ENCODE data around the gene ARHGAP19. TPM values are rescaled to one million over a fixed set of nuclear protein-coding genes. Genes with fewer than 3 reads are reported as not detected.

ARHGAP19 gene
- total RNA-seq, 1 experiment from 2014 or later = 5.2 TPM

GRCh38 chr10:97229322-97230015, 63.0 kb downstream of the ARHGAP19 start:
- DNase-seq (ENCODE audit: low spot score) = no peak

DNA sequence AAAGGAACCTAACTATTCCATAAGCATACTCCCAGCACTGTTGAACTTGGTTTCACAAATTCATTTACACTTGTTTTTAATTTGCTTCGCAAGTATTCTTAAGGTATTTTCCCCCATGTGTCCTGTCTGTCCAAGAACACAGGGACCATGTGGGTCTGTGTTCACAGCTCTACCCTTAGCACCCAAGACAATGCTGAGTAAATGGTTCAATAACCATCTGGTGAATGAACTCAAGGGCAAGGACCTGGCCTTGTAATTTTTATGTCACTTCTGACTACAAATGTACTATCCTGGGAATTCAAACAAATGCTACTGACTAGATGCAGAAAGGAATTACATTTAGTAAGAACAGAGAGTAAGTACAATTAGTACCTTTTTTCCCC, 63.7 kb downstream of the ARHGAP19 start:
- no peak for DNase-seq (ENCODE audit: low spot score)

DNA sequence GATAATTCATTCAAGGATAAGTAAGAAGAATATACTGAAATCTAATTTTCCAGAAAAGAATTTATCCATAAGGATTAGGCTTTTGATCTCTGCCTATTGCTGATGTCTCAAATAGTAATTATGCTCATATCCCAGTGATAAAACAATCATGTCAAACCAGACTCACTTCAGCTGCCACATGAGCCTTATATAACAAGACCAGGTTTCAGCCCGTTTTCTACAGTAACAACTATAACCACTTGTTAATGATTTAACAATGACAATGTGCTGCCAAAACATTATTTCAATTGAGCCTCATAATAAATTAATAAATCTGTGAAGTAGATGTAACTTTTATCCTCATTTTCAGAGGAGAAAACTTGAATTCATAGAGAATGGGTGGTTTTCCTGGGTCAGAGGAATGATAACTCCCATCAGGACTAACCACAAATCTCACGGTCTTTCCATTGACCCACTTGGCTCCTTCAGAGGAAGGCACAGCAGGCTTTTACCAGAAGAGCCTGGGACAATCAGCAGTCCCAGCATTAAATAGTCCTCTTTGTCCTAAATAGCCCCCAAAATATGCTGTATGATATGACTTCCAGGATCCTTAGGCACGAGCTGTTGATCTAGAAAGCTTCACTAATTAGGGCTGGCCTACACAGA, 64.2 kb downstream of the ARHGAP19 start:
- DNase-seq (ENCODE audit: low spot score) = no peak

DNA sequence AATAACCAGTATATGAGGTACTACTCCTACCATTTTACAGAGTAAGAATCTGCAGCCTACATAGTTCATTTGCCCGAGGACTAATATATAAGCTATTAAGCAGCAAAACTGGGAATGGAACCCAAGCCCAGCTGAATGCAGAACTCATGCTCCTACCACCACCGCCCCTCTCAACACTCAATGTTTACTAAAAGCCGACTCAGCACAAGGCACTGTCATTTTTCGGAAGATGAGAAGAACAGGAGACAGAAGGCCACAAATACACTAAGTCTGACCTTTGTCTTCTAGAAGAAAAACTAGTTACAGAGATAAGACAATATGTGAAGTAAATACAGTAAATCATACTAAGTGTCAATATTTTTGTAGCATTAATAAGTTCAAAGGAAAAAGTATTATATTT, 66.0 kb downstream of the ARHGAP19 start:
- no peak for DNase-seq (ENCODE audit: low spot score)

- no peak for DNase-seq (ENCODE audit: low spot score)
These were observed 67.7 kb downstream of the ARHGAP19 start for GRCh38 chr10:97224483-97225435.

DNA sequence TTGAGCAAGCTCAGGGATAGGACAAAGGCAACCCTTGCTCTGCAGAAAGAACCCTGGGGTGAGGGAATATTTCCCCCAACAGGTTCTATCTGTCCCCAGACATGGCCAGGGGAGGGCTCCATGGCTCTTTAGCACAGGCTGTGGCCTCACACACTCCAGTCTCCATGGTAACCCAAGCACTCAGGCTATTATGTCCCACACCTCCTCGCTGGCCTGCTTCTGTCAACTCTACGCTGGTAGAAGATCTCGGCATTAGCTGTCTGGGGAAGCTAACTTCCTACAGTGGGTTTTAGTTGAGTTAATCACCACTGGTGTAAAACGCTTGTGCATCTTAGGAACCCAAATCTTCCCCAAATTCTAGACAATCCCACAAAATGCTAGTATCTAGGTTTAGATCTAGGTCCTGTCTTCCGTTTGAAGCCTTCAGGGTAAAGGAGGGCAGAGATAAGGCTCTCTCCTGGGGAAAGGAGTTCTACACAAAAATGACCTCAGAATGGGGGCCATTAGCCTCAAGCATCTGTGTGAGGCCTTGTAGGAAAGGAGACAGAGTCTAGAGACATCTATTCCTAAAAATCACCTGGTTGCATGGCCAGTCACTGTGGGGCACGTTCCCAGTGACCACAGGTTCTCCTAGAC, 70.0 kb downstream of the ARHGAP19 start:
- no peak for DNase-seq (ENCODE audit: low spot score)

- no peak for DNase-seq (ENCODE audit: low spot score)
These were observed 72.1 kb downstream of the ARHGAP19 start for GRCh38 chr10:97220355-97220754.

- DNase-seq (ENCODE audit: low spot score) = no peak
These were observed 75.1 kb downstream of the ARHGAP19 start for GRCh38 chr10:97217299-97217698.

DNA sequence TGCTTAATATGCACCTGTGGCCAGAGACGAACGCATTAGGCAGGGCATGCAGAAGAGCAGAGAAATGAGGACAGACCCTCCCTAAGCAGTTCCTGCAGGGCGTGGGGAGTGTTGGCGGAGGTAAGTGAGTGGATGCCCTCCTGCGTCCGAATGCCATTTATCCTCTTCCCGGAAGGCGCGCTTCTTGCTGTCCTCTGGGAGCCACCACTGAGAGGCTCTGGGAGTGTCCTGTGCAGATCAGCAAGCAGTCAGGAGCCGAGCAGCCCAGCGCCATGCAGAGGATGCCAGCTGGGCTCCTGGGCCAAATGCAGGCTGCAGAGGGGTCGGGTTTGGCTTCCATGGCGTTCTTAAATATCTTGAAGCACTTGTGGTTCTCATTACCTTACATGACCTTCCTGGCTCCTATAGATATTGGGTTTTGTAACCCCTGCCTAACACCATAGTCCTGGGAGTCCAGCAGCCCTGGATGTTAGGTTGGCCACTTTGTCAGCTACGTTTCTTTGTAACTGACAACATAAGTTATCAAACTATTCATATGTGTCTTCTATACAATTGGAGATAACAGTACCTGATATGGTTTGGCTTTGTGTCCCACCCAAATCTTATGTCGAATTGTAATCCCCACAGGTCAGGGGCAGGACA, 76.7 kb downstream of the ARHGAP19 start:
- DNase-seq (ENCODE audit: low spot score) = no peak

DNA sequence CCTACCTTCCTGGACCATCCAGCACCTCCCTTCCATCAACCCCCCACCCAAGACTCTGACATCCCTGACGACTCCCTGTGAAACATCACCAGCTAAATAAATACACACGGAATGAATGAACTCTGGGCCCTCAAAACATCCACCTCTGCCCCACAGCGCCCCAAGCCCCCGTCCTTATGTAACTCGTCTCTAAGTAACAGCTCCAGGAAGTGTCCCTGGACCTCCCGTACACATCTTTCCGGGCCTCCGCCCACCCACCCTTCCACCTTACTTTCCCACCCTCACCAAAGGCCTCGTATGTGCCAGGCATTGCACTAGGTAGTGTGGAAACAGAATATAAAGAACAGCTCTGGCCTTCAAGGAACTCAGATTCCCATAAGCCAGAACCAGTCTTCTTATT, 79.0 kb downstream of the ARHGAP19 start:
- no peak for DNase-seq (ENCODE audit: low spot score)

DNA sequence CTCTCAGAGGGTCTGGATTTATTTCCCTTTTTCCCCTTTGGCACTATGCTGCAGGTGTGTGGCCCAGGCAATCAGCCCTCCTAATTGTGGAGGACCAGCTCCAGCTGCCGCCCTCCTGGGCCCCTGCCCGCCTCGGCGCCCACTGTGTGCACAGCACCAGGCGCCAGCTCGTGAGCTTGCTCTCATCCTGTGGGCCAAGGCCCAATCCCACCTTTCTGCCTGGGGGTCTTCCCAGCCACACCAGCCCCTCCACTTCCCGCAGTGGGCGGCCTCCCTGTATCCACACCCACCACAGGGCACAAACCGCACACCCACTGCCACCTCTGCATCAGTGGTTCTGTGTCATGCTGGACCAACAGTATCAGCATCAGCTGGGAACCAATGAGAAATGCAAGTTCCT, 81.2 kb downstream of the ARHGAP19 start:
- no peak for DNase-seq (ENCODE audit: low spot score)

DNA sequence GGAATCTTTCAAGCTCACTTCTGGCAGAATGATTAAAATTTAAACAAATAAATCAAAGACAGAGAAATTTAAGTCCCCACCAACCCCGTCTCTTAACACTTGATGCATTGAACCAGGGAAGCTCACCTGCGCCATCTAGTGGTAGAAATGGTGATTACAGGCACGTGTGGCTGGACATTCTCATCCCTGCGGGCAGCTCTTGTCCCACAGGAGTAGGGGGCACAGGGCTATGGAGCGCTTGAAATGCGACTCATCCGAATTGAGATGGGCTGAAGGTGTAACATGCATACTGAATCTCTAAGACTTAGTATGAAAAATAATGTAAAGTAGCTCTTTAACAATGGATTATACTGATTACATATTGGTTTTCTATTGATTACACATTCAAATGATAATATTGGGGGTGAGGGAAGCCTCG, 81.9 kb downstream of the ARHGAP19 start:
- DNase-seq (ENCODE audit: low spot score) = peak; percentile 92

DNA sequence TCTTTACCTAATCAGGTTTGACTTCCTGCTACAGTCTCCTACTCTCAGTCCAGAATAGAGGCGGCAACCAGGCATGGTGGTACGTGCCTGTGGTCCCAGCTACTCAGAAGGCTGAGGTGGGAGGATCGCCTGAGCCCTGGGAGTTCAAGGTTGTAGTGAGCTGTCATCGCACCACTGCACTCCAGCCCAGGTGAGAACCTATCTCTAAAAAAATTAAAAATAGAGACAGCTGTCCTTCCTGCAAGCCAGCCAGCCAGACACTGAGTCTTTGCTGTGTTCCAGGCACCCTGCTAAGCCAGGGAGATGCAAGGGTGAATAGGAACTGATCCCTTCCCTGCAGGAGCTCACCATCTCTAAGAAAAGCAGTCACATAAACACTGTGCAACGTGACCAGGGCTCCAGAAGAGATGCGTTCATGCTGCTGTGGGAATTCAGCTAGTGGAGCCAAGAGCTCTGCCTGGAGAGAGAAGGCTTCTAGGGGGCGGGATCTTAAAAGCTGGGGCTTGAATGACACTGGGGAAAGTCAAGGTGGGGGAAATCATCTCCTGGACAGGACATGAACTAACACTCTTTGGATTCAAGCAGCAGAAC, 84.6 kb downstream of the ARHGAP19 start:
- DNase-seq (ENCODE audit: low spot score) = no peak

DNA sequence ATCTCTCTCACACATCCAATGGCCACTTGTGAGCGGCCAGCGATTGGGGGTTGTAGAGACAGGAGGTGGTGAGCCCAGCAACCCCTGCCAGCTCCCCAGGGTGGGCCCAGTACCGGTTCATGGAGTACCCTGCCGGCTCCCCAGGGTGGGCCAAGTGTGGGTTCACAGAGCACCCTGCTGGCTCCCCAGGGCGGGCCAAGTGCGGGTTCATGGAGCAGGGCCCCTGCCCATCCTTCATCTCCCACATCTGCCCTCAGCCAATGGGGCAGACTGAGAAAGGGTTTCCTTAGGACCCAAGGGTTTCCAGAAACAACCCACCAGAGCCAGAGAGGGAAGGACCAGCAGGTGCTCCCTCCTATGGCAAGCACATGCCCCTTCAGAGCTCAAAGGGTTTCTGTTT, 85.3 kb downstream of the ARHGAP19 start:
- no peak for DNase-seq (ENCODE audit: low spot score)

- no peak for DNase-seq (ENCODE audit: low spot score)
These were observed 87.4 kb downstream of the ARHGAP19 start for GRCh38 chr10:97204826-97205679.

GRCh38 chr10:97203220-97203619, 89.2 kb downstream of the ARHGAP19 start:
- no peak for DNase-seq (ENCODE audit: low spot score)

DNA sequence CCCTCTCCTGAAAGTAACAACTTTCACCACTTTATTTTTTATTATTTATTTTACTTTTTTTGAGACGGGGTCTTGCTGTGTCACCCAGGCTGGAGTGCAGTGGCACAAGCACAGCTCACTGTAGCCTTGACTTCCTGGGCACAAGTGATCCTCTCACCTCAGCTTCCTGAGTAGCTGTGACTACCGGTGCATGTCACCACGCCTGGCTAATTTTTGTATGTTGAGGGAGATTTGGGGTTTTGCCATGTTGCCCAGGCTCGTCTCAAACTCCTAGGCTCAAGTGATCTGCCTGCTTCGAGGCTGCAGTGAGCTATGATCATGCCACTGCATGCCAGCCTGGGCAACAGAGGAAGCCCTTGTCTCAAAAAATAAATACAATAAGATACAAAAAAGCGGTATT, 91.8 kb downstream of the ARHGAP19 start:
- DNase-seq (ENCODE audit: low spot score) = no peak

- DNase-seq (ENCODE audit: low spot score) = no peak
These were observed 93.3 kb downstream of the ARHGAP19 start for GRCh38 chr10:97199152-97199551.

DNA sequence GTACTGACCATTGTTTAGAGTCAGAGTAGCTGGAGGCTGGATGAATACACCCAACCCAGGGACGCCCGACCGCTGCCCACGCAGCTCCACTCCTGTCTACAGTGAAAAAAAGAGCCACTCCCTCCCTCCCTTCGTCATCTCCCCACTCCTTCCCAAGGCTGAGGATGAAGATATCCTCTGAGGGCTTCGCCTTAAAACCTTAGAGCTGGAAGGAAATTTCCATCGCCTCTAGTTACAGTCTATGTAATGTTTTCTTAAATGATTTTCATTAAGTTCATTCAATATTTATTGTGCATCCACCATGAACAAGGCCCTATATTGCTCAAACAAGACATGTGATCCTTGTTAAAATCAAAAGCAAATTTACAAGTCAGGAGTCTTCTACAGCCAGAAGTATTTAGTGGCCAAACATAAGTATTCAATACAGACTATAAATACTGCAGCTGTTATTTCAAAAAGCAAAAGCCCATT, 95.4 kb downstream of the ARHGAP19 start:
- DNase-seq (ENCODE audit: low spot score) = no peak
